ENCODE data around the gene KRTAP5-8. TPM values are rescaled to one million over a fixed set of nuclear protein-coding genes. Genes with fewer than 3 reads are reported as not detected.
"Not testable (repeated sequence)": the region's sequence is repeated elsewhere in the genome, so short reads cannot be mapped to it uniquely, and the experiment has no call there.

Gene KRTAP5-8
- total RNA-seq, 1 experiment from 2014 or later = not detected

GRCh38 chr11:71571101-71571850 lies 33.5 kb downstream of the KRTAP5-8 start:
- H3K4me3 ChIP-seq (replicated peaks in 1 of 2; ENCODE audit: low read depth in 1 of 2, low read length in 2 of 2); H2AFZ ChIP-seq (ENCODE audit: low read depth, low read length, poor library complexity, severe bottlenecking); CTCF ChIA-PET; H3K4me1 ChIP-seq (ENCODE audit: control insufficient read depth in 1 of 2, insufficient read depth in 2 of 2, low read length in 2 of 2); RAD21 ChIA-PET (ENCODE audit: low non-redundant PET in 1 of 2, low total read pairs in 2 of 2, uncharacterized antibody in 2 of 2, unreplicated experiment in 2 of 2); H3K27ac ChIP-seq (ENCODE audit: low read depth, low read length); BruUV-seq (replicated peaks); H3K4me2 ChIP-seq (ENCODE audit: low read length); DNase-seq (ENCODE audit: low read depth, low spot score); H3K36me3 ChIP-seq (ENCODE audit: control insufficient read depth in 1 of 2, insufficient read depth in 2 of 2, low read length in 2 of 2); ATAC-seq; H3K79me2 ChIP-seq (ENCODE audit: insufficient read depth, low read length); POLR2A ChIA-PET; intact Hi-C loops (cut with micrococcal nuclease); H3K9me3 ChIP-seq (ENCODE audit: control insufficient read depth in 1 of 2, insufficient read depth in 1 of 2, low read depth in 1 of 2, low read length in 2 of 2); H3K9me2 ChIP-seq (ENCODE audit: insufficient read depth); H3K9ac ChIP-seq (ENCODE audit: low read length); H4K20me1 ChIP-seq (ENCODE audit: insufficient read depth): not testable (repeated sequence)
- H3K27me3 ChIP-seq (ENCODE audit: insufficient read depth, low read length) = peaks cover 19% of the 10 kb centered on the region; the same call in 1 of the 2 replicates

GRCh38 chr11:71572811-71573210 lies 35.0 kb downstream of the KRTAP5-8 start:
- Histone ChIP-seq H3K27ac (ENCODE audit: low read depth, low read length) (no peak overlapping the region), H2AFZ (ENCODE audit: low read depth, low read length, poor library complexity, severe bottlenecking) (no peak overlapping the region), H3K9ac (ENCODE audit: low read length) (no peak overlapping the region), H3K4me3 (replicated peaks in 1 of 2; ENCODE audit: low read depth in 1 of 2, low read length in 2 of 2) (no peak overlapping the region), H4K20me1 (ENCODE audit: insufficient read depth) (no peaks in the 10 kb centered on the region), H3K9me3 (ENCODE audit: control insufficient read depth in 1 of 2, insufficient read depth in 1 of 2, low read depth in 1 of 2, low read length in 2 of 2) (no peaks in the 10 kb centered on the region), H3K36me3 (ENCODE audit: control insufficient read depth in 1 of 2, insufficient read depth in 2 of 2, low read length in 2 of 2) (no peaks in the 10 kb centered on the region), H3K4me2 (ENCODE audit: low read length) (no peak overlapping the region), H3K79me2 (ENCODE audit: insufficient read depth, low read length) (no peaks in the 10 kb centered on the region), H3K9me2 (ENCODE audit: insufficient read depth) (no peaks in the 10 kb centered on the region), H3K4me1 (ENCODE audit: control insufficient read depth in 1 of 2, insufficient read depth in 2 of 2, low read length in 2 of 2) (no peaks in the 10 kb centered on the region), H3K27me3 (ENCODE audit: insufficient read depth, low read length) (peaks cover 17% of the 10 kb centered on the region; the same call in 1 of the 2 replicates)
- ChIA-PET RAD21 (ENCODE audit: low non-redundant PET in 1 of 2, low total read pairs in 2 of 2, uncharacterized antibody in 2 of 2, unreplicated experiment in 2 of 2) (no interaction called here), CTCF (interaction anchor here (1.2 kb wide), 1 partner anchor 9 kb away, joined by 3 read pairs; no protein-coding TSS in a partner anchor), POLR2A (no interaction called here)
- intact Hi-C loops (cut with micrococcal nuclease) = no loop called here
- no peak for ATAC-seq
- TF ChIP-seq FOSL1 (IDR thresholded peaks at IDR 0.05; ENCODE audit: low read depth) (no peak), CBX3 (IDR thresholded peaks at IDR 0.05; ENCODE audit: low read depth) (no peak), ZNF274 (IDR thresholded peaks at IDR 0.05; ENCODE audit: low read depth, low read length) (no peak), SP1 (IDR thresholded peaks at IDR 0.05; ENCODE audit: low read depth) (no peak), EZH2phosphoT487 (IDR thresholded peaks at IDR 0.05; ENCODE audit: borderline replicate concordance) (no peak), TCF7L2 (IDR thresholded peaks at IDR 0.05; ENCODE audit: borderline replicate concordance, extremely low read depth, insufficient read depth, insufficient read length) (no peak), POLR2AphosphoS5 (IDR thresholded peaks at IDR 0.05; ENCODE audit: low read depth, low read length) (no peak), CEBPB (IDR thresholded peaks at IDR 0.05; ENCODE audit: low read depth) (no peak)
- TF ChIP-seq, protein P1, sequence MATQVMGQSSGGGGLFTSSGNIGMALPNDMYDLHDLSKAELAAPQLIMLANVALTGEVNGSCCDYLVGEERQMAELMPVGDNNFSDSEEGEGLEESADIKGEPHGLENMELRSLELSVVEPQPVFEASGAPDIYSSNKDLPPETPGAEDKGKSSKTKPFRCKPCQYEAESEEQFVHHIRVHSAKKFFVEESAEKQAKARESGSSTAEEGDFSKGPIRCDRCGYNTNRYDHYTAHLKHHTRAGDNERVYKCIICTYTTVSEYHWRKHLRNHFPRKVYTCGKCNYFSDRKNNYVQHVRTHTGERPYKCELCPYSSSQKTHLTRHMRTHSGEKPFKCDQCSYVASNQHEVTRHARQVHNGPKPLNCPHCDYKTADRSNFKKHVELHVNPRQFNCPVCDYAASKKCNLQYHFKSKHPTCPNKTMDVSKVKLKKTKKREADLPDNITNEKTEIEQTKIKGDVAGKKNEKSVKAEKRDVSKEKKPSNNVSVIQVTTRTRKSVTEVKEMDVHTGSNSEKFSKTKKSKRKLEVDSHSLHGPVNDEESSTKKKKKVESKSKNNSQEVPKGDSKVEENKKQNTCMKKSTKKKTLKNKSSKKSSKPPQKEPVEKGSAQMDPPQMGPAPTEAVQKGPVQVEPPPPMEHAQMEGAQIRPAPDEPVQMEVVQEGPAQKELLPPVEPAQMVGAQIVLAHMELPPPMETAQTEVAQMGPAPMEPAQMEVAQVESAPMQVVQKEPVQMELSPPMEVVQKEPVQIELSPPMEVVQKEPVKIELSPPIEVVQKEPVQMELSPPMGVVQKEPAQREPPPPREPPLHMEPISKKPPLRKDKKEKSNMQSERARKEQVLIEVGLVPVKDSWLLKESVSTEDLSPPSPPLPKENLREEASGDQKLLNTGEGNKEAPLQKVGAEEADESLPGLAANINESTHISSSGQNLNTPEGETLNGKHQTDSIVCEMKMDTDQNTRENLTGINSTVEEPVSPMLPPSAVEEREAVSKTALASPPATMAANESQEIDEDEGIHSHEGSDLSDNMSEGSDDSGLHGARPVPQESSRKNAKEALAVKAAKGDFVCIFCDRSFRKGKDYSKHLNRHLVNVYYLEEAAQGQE (IDR thresholded peaks at IDR 0.05; ENCODE audit: low read depth) = no peak
- BruUV-seq (replicated peaks) = no TSS peak
- no peak for DNase-seq (ENCODE audit: low read depth, low spot score)

Data from HCT116 (cell line).